Naive thymus-derived CD4-positive, alpha-beta T cell (primary cell): ENCODE measurements around the gene SLC1A1. TPM values are rescaled to one million over a fixed set of nuclear protein-coding genes. Genes with fewer than 3 reads are reported as not detected.

Experiments used
- ATAC-seq: fragments of 150-1000 bp; cut with Tn5 transposase; 2 replicates; pipeline ENCODE4 v1.10.0; 2021; ENCODE audit warnings: mild to moderate bottlenecking, moderate library complexity
- CTCF ChIA-PET: fragments of 350-600 bp; sonication (Branson Sonifier 250); formaldehyde crosslinking; loops from one replicate; lab custom pipeline; 2021; ENCODE audit warnings: antibody characterized with exemption; lab: Charles Lee
- POLR2A ChIA-PET: fragments of 350-600 bp; sonication (Branson Sonifier 250); formaldehyde crosslinking; loops from one replicate; lab custom pipeline; 2021; ENCODE audit warnings: antibody characterized with exemption, inconsistent platforms; lab: Charles Lee
- DNase-seq, 9 donors: peaks; one replicate each; pipeline versions ENCODE4 v3.0.0 to v3.0.0-alpha.2; 2020 to 2022; ENCODE audit warnings: mixed read lengths in 1 of 9
- H3K27ac ChIP-seq: one replicate; pipeline ENCODE4 v1.7.0; 2013; ENCODE audit warnings: mild to moderate bottlenecking, low read depth, low read length, moderate library complexity
- H3K27me3 ChIP-seq, 2 donors: one replicate each; pipeline ENCODE4 v1.7.0; 2013; ENCODE audit warnings: low read length in 2 of 2, mild to moderate bottlenecking in 2 of 2, moderate library complexity in 2 of 2; ENCODE audit not compliant: control insufficient read depth in 2 of 2, insufficient read depth in 2 of 2
- H3K36me3 ChIP-seq, 3 experiments: 1 replicate in 2 of 3; 2 replicates in 1 of 3; pipeline ENCODE4 v1.7.0; 2013; ENCODE audit warnings: low read length in 3 of 3, mild to moderate bottlenecking in 3 of 3, moderate library complexity in 1 of 3; ENCODE audit not compliant: insufficient read depth in 3 of 3, control insufficient read depth in 2 of 3
- H3K4me1 ChIP-seq, 2 donors: one replicate each; pipeline ENCODE4 v1.7.0; 2013; ENCODE audit warnings: low read length in 2 of 2, mild to moderate bottlenecking in 2 of 2, moderate library complexity in 1 of 2; ENCODE audit not compliant: control insufficient read depth in 2 of 2, insufficient read depth in 2 of 2
- H3K4me3 ChIP-seq: 2 replicates; pipeline ENCODE4 v1.7.0; 2013; ENCODE audit warnings: mild to moderate bottlenecking, low read length
- H3K9me3 ChIP-seq, 3 experiments: 1 replicate in 2 of 3; 2 replicates in 1 of 3; pipeline ENCODE4 v1.7.0; 2013; ENCODE audit warnings: low read length in 3 of 3; ENCODE audit not compliant: control insufficient read depth in 2 of 3
- H3K27ac Mint-ChIP-seq, 9 donors: one replicate each; pipeline ENCODE4 v1.8.0; 2020 to 2022; ENCODE audit warnings: mixed read lengths in 9 of 9, mild to moderate bottlenecking in 8 of 9, moderate library complexity in 5 of 9, inconsistent platforms in 2 of 9
- H3K27me3 Mint-ChIP-seq, 5 donors: one replicate each; pipeline ENCODE4 v1.8.0; 2021 to 2022; ENCODE audit warnings: mixed read lengths in 5 of 5, mild to moderate bottlenecking in 1 of 5
- H3K36me3 Mint-ChIP-seq, 5 donors: one replicate each; pipeline ENCODE4 v1.8.0; 2020 to 2022; ENCODE audit warnings: mixed read lengths in 5 of 5, mild to moderate bottlenecking in 3 of 5, inconsistent platforms in 1 of 5
- H3K4me1 Mint-ChIP-seq, 7 donors: one replicate each; pipeline ENCODE4 v1.8.0; 2020 to 2022; ENCODE audit warnings: mixed read lengths in 7 of 7, mild to moderate bottlenecking in 3 of 7, inconsistent platforms in 1 of 7
- H3K4me3 Mint-ChIP-seq, 10 donors: one replicate each; pipeline ENCODE4 v1.8.0; 2020 to 2022; ENCODE audit warnings: mild to moderate bottlenecking in 10 of 10, mixed read lengths in 10 of 10, moderate library complexity in 6 of 10, inconsistent platforms in 2 of 10
- H3K9me3 Mint-ChIP-seq, 11 donors: one replicate each; pipeline ENCODE4 v1.8.0; 2020 to 2022; ENCODE audit warnings: mixed read lengths in 11 of 11, mild to moderate bottlenecking in 4 of 11, inconsistent platforms in 1 of 11, moderate library complexity in 1 of 11
- intact Hi-C, 2 donors: fragments of 100-400 bp; cut with micrococcal nuclease; formaldehyde crosslinking; loops; one replicate each; pipeline ENCODE4 v1.15.1; 2023
- polyA plus RNA-seq, 2 donors: library from polyadenylated mRNA; unstranded; fragments of 300-500 nt; fragmentation: Illumina TruSeq; gene quantifications; one replicate each; pipeline ENCODE4 v1.2.3, GENCODE V29; 2021
- total RNA-seq, 6 experiments: library from RNA in 5 of 6; stranded (reverse) in 5 of 6; gene quantifications; 1 replicate in 5 of 6; 2 replicates in 1 of 6; pipeline ENCODE4 v1.2.3 and lab custom pipeline; 2021 to 2026

The SLC1A1 gene
- total and polyA plus RNA-seq, 7 experiments from 2014 or later = 0.12 TPM; not detected in 6

DNA sequence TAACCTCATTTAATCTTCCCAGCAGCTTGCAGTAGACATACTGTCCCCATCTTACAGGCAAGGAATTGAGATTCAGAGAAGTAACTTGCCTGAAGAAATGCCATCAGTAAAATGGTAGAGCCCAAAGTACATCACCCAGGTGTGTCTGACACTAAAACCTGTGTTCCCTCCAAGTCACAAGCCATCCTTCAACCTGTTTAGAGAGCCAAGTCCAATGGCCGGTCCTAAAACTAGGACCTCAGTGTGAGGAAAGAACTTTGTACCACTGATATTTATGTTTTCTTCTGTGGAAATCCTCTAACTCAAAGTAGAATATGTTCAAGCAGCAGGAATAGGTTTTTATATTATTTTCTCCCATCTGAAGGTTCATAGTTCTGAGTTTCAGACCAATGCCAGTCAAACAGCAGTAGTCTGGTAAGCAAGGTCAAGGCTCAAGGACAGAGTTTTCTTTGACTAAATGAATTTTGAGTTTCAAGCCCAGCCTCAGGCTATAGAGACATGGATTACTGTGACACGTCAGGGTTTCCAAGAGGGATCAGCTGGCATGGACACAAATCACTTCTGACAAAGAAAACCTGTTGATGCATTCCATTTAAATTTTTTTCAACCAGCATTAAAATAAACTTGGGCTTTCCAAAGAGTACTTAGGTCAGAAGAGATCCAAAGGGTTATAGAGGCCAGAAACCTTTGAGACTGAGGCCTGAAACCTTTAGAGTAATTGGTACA, 90.9 kb downstream of the SLC1A1 start:
- intact Hi-C loops = no loop called here
- Histone ChIP-seq H3K36me3 (no peaks in the 10 kb centered on the region), H3K27me3 (no peaks in the 10 kb centered on the region), H3K4me1 (no peaks in the 10 kb centered on the region), H3K4me3 (no peak overlapping the region), H3K27ac (no peak overlapping the region), H3K9me3 (no peaks in the 10 kb centered on the region)
- Mint-ChIP-seq H3K4me3 (no peak overlapping the region), H3K36me3 (peaks cover 0 to 21% (median 0%) of the 10 kb centered on the region in 5 donors), H3K27me3 (no peaks in the 10 kb centered on the region), H3K9me3 (peaks cover 0 to 4% (median 0%) of the 10 kb centered on the region in 11 donors), H3K27ac (no peak overlapping the region), H3K4me1 (peaks cover 0 to 5% (median 5%) of the 10 kb centered on the region in 7 donors)
- ChIA-PET CTCF (interaction anchor here (0.6 to 1.1 kb wide), 2 partner anchors 24 to 35 kb away, joined by 3 to 4 read pairs; no protein-coding TSS in a partner anchor), POLR2A (interaction anchor here (0.7 to 1.4 kb wide), 3 partner anchors 8 to 15 kb away, joined by 3 to 4 read pairs (median 4); no protein-coding TSS in a partner anchor)
- DNase-seq (no peak), ATAC-seq (no peak)

DNA sequence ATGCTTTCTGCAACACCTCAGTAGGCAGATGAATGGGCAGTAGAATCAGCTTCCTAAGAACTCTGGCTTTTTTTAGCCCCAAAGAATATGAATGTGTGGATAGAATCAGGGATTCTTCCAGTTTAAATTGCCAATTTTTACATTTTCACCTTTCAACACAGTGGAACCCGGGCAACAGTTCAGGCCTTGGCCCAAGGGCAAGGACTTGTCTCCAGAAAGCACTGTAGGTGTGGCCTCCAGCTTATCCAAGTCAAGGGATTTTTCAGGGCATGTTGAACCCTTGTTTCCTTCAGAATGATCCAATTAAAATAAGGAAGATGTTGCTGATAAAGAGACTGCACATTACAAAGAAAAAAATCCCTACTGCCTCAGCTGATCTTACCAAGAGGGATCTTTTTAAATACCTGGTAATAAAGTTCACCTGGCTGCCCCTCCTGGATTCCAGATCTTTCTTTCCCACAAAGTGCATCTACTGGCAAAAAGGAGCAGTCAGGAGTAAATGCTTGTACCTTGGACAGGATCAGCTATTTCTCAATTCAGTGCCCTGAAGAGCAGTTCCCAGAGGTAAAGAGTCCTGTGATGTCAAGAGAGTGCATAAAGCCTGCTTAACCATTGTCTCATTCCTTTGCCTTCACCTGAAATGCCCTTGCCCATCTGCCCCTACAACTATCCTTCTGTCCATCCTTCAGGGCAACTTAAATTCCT, 91.7 kb downstream of the SLC1A1 start:
- peaks cover 0 to 19% (median 0%) of the 10 kb centered on the region in 5 donors for H3K36me3 Mint-ChIP-seq
- ChIA-PET POLR2A (interaction anchor here (1.4 kb wide), 1 partner anchor 9 kb away, joined by 3 read pairs; no protein-coding TSS in a partner anchor), CTCF (interaction anchor here (0.6 kb wide), 1 partner anchor 36 kb away, joined by 4 read pairs; no protein-coding TSS in a partner anchor)
- DNase-seq = no peak
- Histone ChIP-seq H3K36me3 (no peaks in the 10 kb centered on the region), H3K9me3 (no peaks in the 10 kb centered on the region), H3K4me3 (no peak overlapping the region), H3K27ac (no peak overlapping the region), H3K27me3 (no peaks in the 10 kb centered on the region), H3K4me1 (no peaks in the 10 kb centered on the region)
- H3K27me3 Mint-ChIP-seq = no peaks in the 10 kb centered on the region
- no peak for ATAC-seq
- no peak overlapping the region for H3K4me3 Mint-ChIP-seq
- H3K4me1 Mint-ChIP-seq = peaks cover 0 to 5% (median 5%) of the 10 kb centered on the region in 7 donors
- intact Hi-C loops = no loop called here
- peaks cover 0 to 4% (median 0%) of the 10 kb centered on the region in 11 donors for H3K9me3 Mint-ChIP-seq
- peak overlapping the region in 2 of 9 donors; percentile 37 to 57 for H3K27ac Mint-ChIP-seq

DNA sequence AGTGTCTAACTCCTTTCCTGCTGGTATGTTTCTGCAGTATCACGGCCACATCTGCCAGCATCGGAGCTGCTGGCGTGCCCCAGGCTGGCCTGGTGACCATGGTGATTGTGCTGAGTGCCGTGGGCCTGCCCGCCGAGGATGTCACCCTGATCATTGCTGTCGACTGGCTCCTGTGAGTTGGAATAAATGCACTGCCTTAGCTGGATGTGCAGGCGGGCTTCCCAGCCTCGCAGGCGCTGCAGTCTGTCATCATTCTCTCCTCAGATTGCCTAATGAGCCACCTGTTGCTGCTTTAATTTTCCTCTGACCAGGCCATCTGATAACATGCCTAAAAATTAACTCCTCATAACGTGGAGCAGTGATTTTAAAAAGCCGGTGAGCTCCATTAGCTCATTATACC, 92.7 kb downstream of the SLC1A1 start:
- ATAC-seq (no peak), DNase-seq (no peak)
- intact Hi-C loops = no loop called here
- POLR2A ChIA-PET = interaction anchor here (1.9 to 3.0 kb wide), 2 partner anchors 9 to 13 kb away, joined by 7 to 11 read pairs; no protein-coding TSS in a partner anchor
- H3K9me3 Mint-ChIP-seq = peaks cover 0 to 4% (median 0%) of the 10 kb centered on the region in 11 donors
- no peak overlapping the region for H3K27ac Mint-ChIP-seq
- Histone ChIP-seq H3K4me1 (no peaks in the 10 kb centered on the region), H3K36me3 (no peaks in the 10 kb centered on the region), H3K4me3 (no peak overlapping the region), H3K9me3 (no peaks in the 10 kb centered on the region), H3K27me3 (no peaks in the 10 kb centered on the region), H3K27ac (no peak overlapping the region)
- CTCF ChIA-PET = interaction anchor here (1.5 kb wide), 1 partner anchor 11 kb away, joined by 5 read pairs; no protein-coding TSS in a partner anchor
- peaks cover 0 to 5% (median 5%) of the 10 kb centered on the region in 7 donors for H3K4me1 Mint-ChIP-seq
- H3K27me3 Mint-ChIP-seq = peaks cover 0 to 3% (median 0%) of the 10 kb centered on the region in 5 donors
- H3K36me3 Mint-ChIP-seq = peaks cover 0 to 17% (median 0%) of the 10 kb centered on the region in 5 donors
- H3K4me3 Mint-ChIP-seq = no peak overlapping the region

- H3K27ac ChIP-seq = no peak overlapping the region
- no peaks in the 10 kb centered on the region for H3K9me3 Mint-ChIP-seq
- no peaks in the 10 kb centered on the region for H3K36me3 ChIP-seq
- no peaks in the 10 kb centered on the region for H3K27me3 ChIP-seq
- no peaks in the 10 kb centered on the region for H3K4me1 ChIP-seq
- intact Hi-C loops = no loop called here
- CTCF ChIA-PET = no interaction called here
- H3K27me3 Mint-ChIP-seq = peaks cover 0 to 3% (median 0%) of the 10 kb centered on the region in 5 donors
- no peak overlapping the region for H3K4me3 ChIP-seq
- peaks cover 0 to 5% (median 5%) of the 10 kb centered on the region in 7 donors for H3K4me1 Mint-ChIP-seq
- H3K9me3 ChIP-seq = no peaks in the 10 kb centered on the region
- no peak for DNase-seq
- H3K27ac Mint-ChIP-seq = peak overlapping the region in 1 of 9 donors; percentile 54
- POLR2A ChIA-PET = interaction anchor here (3.0 kb wide), 1 partner anchor 11 kb away, joined by 11 read pairs; no protein-coding TSS in a partner anchor
- ATAC-seq = no peak
- H3K4me3 Mint-ChIP-seq = no peak overlapping the region
- peaks cover 0 to 18% (median 0%) of the 10 kb centered on the region in 5 donors for H3K36me3 Mint-ChIP-seq
Measured at GRCh38 chr9:4584636-4585035, 94.4 kb downstream of the SLC1A1 start.

- no peaks in the 10 kb centered on the region for H3K36me3 ChIP-seq
- intact Hi-C loops = no loop called here
- H3K4me1 ChIP-seq = no peaks in the 10 kb centered on the region
- Mint-ChIP-seq H3K4me1 (peaks cover 0 to 7% (median 5%) of the 10 kb centered on the region in 7 donors), H3K9me3 (no peaks in the 10 kb centered on the region), H3K4me3 (no peak overlapping the region), H3K27ac (no peak overlapping the region), H3K27me3 (peaks cover 0 to 3% (median 0%) of the 10 kb centered on the region in 5 donors), H3K36me3 (peaks cover 0 to 17% (median 0%) of the 10 kb centered on the region in 5 donors)
- H3K27me3 ChIP-seq = no peaks in the 10 kb centered on the region
- no peak overlapping the region for H3K27ac ChIP-seq
- H3K4me3 ChIP-seq = no peak overlapping the region
- H3K9me3 ChIP-seq = no peaks in the 10 kb centered on the region
- ATAC-seq (no peak), DNase-seq (no peak)
- POLR2A ChIA-PET = interaction anchor here (3.0 kb wide), 1 partner anchor 11 kb away, joined by 11 read pairs; no protein-coding TSS in a partner anchor
- CTCF ChIA-PET = no interaction called here
Measured at GRCh38 chr9:4585135-4585534, 94.9 kb downstream of the SLC1A1 start.

DNA sequence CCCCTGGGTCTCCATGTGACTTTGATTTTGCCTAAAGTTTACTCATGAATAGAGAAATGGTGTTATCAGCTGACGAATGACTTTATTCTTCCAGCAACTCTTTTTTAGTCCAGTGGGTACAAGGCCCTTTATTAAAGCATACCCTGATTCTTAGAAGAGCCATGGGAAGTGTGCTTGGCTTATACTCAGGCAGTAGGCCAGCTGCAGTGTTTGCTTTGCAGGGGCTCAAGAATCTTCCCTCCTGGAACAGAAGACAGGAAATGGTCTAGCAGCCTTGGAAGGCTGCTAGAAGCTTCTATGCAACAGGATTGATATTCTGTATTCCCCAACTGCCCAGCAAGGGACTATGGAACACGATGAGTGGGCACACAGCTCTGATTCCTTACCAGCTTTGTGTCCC, 98.5 kb downstream of the SLC1A1 start:
- Mint-ChIP-seq H3K4me3 (no peak overlapping the region), H3K27me3 (peaks cover 0 to 5% (median 0%) of the 10 kb centered on the region in 5 donors), H3K4me1 (peaks cover 0 to 16% (median 12%) of the 10 kb centered on the region in 7 donors), H3K9me3 (peaks cover 0 to 2% (median 0%) of the 10 kb centered on the region in 11 donors), H3K27ac (no peak overlapping the region), H3K36me3 (peaks cover 0 to 21% (median under 1%) of the 10 kb centered on the region in 5 donors)
- H3K9me3 ChIP-seq = no peaks in the 10 kb centered on the region
- H3K27ac ChIP-seq = no peak overlapping the region
- no peaks in the 10 kb centered on the region for H3K27me3 ChIP-seq
- intact Hi-C loops = no loop called here
- POLR2A ChIA-PET = interaction anchor here (0.9 to 1.3 kb wide), 2 partner anchors 11 to 1062 kb away, joined by 3 read pairs; no protein-coding TSS in a partner anchor
- CTCF ChIA-PET = no interaction called here
- no peak for ATAC-seq
- H3K4me3 ChIP-seq = no peak overlapping the region
- no peak for DNase-seq
- H3K36me3 ChIP-seq = no peaks in the 10 kb centered on the region
- no peaks in the 10 kb centered on the region for H3K4me1 ChIP-seq
